ENCODE measurements around the gene SLC26A6. TPM values are rescaled to one million over a fixed set of nuclear protein-coding genes. Genes with fewer than 3 reads are reported as not detected.

Gene SLC26A6
- total and polyA plus RNA-seq, 2 of the 13 experiments (the other 11 are each of a cell fraction or from before 2014, with no cell fraction given) = 40.7 to 184 TPM

DNA sequence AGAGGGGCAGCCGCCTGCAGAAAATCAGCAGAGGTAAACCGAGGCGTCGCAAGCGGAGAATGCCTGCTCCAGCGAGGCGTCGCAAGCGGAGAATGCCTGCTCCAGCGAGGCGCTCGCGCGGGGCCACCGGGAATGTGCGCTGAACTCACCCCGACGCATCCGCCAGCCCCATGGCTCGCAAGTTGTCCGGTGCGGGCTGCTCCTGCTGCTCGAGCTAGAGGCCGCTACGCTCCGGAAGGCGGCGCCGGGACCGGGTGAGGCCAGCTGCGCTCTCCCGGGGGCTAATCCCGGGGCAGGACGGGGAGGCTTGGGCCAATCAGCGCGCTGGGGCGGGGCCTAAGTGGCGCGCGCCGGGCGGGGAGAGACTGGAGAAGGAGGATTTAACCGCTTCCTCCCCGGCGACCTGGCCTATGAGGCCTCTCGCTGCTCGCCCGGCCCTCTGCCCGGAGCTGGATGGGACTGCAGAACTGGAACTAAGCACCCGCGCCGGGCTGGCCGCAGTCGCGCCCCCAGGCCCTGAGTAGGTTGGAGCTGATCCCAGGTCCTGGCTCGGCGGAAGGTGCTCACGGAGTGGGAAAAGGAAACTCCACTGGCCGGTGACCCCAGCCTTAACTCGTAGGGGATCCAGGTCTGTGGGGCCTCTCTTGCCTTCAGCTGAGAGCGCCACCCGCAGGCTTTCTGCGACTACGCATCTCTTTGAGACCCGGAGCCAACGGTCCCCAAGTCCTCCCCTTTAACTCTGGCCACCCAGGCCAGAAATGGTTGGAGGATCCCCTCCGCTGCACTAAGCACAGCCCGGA is at the start of gene SLC26A6 (continued):
- TF ChIP-seq, protein P1, sequence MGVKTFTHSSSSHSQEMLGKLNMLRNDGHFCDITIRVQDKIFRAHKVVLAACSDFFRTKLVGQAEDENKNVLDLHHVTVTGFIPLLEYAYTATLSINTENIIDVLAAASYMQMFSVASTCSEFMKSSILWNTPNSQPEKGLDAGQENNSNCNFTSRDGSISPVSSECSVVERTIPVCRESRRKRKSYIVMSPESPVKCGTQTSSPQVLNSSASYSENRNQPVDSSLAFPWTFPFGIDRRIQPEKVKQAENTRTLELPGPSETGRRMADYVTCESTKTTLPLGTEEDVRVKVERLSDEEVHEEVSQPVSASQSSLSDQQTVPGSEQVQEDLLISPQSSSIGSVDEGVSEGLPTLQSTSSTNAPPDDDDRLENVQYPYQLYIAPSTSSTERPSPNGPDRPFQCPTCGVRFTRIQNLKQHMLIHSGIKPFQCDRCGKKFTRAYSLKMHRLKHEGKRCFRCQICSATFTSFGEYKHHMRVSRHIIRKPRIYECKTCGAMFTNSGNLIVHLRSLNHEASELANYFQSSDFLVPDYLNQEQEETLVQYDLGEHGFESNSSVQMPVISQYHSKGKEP (CRISPR knock-in tag; IDR thresholded peaks at IDR 0.05) = no peak
- TF ChIP-seq, protein P2, sequence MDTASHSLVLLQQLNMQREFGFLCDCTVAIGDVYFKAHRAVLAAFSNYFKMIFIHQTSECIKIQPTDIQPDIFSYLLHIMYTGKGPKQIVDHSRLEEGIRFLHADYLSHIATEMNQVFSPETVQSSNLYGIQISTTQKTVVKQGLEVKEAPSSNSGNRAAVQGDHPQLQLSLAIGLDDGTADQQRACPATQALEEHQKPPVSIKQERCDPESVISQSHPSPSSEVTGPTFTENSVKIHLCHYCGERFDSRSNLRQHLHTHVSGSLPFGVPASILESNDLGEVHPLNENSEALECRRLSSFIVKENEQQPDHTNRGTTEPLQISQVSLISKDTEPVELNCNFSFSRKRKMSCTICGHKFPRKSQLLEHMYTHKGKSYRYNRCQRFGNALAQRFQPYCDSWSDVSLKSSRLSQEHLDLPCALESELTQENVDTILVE (CRISPR knock-in tag; IDR thresholded peaks at IDR 0.05) = no peak
- no peak for TF ChIP-seq KLF13 (CRISPR knock-in tag; IDR thresholded peaks at IDR 0.05)
- TF ChIP-seq EHMT2 (IDR thresholded peaks at IDR 0.05; ENCODE audit: borderline replicate concordance, low read depth, low read length) = no peak
- TF ChIP-seq, protein P3, sequence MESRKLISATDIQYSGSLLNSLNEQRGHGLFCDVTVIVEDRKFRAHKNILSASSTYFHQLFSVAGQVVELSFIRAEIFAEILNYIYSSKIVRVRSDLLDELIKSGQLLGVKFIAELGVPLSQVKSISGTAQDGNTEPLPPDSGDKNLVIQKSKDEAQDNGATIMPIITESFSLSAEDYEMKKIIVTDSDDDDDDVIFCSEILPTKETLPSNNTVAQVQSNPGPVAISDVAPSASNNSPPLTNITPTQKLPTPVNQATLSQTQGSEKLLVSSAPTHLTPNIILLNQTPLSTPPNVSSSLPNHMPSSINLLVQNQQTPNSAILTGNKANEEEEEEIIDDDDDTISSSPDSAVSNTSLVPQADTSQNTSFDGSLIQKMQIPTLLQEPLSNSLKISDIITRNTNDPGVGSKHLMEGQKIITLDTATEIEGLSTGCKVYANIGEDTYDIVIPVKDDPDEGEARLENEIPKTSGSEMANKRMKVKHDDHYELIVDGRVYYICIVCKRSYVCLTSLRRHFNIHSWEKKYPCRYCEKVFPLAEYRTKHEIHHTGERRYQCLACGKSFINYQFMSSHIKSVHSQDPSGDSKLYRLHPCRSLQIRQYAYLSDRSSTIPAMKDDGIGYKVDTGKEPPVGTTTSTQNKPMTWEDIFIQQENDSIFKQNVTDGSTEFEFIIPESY (CRISPR knock-in tag; IDR thresholded peaks at IDR 0.05) = no peak
- no peak for TF ChIP-seq ZNF34 (CRISPR knock-in tag; IDR thresholded peaks at IDR 0.05; ENCODE audit: borderline replicate concordance)
- TF ChIP-seq, protein P4, sequence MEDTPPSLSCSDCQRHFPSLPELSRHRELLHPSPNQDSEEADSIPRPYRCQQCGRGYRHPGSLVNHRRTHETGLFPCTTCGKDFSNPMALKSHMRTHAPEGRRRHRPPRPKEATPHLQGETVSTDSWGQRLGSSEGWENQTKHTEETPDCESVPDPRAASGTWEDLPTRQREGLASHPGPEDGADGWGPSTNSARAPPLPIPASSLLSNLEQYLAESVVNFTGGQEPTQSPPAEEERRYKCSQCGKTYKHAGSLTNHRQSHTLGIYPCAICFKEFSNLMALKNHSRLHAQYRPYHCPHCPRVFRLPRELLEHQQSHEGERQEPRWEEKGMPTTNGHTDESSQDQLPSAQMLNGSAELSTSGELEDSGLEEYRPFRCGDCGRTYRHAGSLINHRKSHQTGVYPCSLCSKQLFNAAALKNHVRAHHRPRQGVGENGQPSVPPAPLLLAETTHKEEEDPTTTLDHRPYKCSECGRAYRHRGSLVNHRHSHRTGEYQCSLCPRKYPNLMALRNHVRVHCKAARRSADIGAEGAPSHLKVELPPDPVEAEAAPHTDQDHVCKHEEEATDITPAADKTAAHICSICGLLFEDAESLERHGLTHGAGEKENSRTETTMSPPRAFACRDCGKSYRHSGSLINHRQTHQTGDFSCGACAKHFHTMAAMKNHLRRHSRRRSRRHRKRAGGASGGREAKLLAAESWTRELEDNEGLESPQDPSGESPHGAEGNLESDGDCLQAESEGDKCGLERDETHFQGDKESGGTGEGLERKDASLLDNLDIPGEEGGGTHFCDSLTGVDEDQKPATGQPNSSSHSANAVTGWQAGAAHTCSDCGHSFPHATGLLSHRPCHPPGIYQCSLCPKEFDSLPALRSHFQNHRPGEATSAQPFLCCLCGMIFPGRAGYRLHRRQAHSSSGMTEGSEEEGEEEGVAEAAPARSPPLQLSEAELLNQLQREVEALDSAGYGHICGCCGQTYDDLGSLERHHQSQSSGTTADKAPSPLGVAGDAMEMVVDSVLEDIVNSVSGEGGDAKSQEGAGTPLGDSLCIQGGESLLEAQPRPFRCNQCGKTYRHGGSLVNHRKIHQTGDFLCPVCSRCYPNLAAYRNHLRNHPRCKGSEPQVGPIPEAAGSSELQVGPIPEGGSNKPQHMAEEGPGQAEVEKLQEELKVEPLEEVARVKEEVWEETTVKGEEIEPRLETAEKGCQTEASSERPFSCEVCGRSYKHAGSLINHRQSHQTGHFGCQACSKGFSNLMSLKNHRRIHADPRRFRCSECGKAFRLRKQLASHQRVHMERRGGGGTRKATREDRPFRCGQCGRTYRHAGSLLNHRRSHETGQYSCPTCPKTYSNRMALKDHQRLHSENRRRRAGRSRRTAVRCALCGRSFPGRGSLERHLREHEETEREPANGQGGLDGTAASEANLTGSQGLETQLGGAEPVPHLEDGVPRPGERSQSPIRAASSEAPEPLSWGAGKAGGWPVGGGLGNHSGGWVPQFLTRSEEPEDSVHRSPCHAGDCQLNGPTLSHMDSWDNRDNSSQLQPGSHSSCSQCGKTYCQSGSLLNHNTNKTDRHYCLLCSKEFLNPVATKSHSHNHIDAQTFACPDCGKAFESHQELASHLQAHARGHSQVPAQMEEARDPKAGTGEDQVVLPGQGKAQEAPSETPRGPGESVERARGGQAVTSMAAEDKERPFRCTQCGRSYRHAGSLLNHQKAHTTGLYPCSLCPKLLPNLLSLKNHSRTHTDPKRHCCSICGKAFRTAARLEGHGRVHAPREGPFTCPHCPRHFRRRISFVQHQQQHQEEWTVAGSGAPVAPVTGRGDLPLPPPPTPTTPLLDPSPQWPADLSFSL (CRISPR knock-in tag; IDR thresholded peaks at IDR 0.05) = no peak
- TF ChIP-seq SETDB1 (CRISPR knock-in tag; IDR thresholded peaks at IDR 0.05; ENCODE audit: borderline replicate concordance) = peak; percentile 70; the same call in 1 of the 2 replicates
- TF ChIP-seq MEIS2 (CRISPR knock-in tag; IDR thresholded peaks at IDR 0.05) = no peak
- TF ChIP-seq NCOR1 (IDR thresholded peaks at IDR 0.05; ENCODE audit: borderline replicate concordance, low read length) = no peak
- 0 out of 2 replicates have a peak, but pooled peaks have one; percentile 7 for TF ChIP-seq TBX3 (IDR thresholded peaks at IDR 0.05; ENCODE audit: borderline replicate concordance)
- TF ChIP-seq, protein P5, sequence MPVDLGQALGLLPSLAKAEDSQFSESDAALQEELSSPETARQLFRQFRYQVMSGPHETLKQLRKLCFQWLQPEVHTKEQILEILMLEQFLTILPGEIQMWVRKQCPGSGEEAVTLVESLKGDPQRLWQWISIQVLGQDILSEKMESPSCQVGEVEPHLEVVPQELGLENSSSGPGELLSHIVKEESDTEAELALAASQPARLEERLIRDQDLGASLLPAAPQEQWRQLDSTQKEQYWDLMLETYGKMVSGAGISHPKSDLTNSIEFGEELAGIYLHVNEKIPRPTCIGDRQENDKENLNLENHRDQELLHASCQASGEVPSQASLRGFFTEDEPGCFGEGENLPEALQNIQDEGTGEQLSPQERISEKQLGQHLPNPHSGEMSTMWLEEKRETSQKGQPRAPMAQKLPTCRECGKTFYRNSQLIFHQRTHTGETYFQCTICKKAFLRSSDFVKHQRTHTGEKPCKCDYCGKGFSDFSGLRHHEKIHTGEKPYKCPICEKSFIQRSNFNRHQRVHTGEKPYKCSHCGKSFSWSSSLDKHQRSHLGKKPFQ (CRISPR knock-in tag; IDR thresholded peaks at IDR 0.05; ENCODE audit: insufficient replicate concordance) = no peak
- TF ChIP-seq PRMT3 (CRISPR knock-in tag; IDR thresholded peaks at IDR 0.05; ENCODE audit: borderline replicate concordance, low read depth) = no peak

All from HepG2 (cell line).